ENCODE results near the gene AGFG2. TPM values are rescaled to one million over a fixed set of nuclear protein-coding genes. Genes with fewer than 3 reads are reported as not detected.
"Not testable (repeated sequence)": the region's sequence is repeated elsewhere in the genome, so short reads cannot be mapped to it uniquely, and the experiment has no call there.

The AGFG2 gene
- total RNA-seq, 1 donor from 2014 or later: 37.6 TPM

DNA sequence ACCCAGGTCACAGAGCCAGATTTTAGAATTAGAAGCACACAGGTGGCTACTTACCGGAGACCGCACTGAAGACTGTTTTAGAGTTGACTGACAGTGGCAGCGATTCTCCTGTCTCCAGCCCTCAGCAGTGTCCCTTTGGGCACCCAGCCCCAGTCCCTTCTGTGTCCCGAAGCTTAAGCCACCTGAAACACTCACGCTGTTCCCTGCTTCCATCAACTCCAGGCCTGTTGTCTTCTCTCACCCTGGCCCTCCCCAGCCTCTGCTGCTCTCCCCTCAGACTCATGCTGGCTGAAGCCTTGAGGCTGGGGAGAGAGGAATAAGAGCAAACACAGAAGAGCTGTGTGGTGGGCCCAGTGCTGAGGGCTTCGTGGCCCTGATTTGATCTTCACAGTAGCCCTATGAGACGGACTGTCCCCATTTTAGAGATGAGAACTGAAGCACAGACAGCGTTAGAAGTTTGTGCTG is 24.1 kb downstream of the AGFG2 start:
- intact Hi-C loops (cut with DNase I): no loop called here
- Histone ChIP-seq H3K36me3 (peaks cover 0 to 8% of the 10 kb centered on the region in 2 donors), H3K27ac (no peak overlapping the region), H3K27me3 (no peaks in the 10 kb centered on the region), H3K4me3 (no peak overlapping the region), H3K4me1 (peaks cover 12% of the 10 kb centered on the region), H3K9me3 (no peaks in the 10 kb centered on the region)
- no peak for TF ChIP-seq CTCF (IDR thresholded peaks at IDR 0.05)
- no peak for TF ChIP-seq POLR2A (IDR thresholded peaks at IDR 0.05)
- no peak for TF ChIP-seq POLR2AphosphoS5 (IDR thresholded peaks at IDR 0.05; ENCODE audit: insufficient read depth in 1 of 2, low read depth in 1 of 2)
- no peak for DNase-seq (ENCODE audit: extremely low spot score in 2 of 2)

DNA sequence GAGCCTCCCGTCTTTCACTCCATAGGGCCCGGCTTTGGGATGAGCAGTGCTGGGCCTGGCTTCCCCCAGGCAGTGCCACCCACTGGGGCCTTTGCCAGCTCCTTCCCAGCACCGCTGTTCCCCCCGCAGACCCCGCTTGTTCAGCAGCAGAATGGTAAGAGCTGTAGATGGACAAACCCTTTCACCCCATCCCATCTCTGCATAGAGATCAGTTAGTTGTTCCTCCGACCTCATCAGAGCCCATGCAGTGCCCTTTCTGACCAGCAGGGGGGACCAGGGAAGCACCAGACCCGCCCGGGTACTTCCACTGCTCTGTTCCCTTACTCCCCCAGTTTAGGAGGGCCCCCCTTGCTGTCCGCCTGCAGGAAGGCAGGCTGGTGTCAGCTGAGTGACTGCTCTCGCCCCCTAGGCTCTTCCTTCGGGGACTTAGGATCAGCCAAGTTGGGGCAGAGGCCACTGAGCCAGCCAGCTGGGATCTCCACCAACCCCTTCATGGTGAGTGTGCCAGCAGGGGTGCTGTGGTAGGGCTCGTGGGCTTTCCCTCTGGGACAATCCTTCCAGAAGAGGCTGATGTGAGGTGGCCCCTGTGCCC is 24.9 kb downstream of the AGFG2 start:
- Histone ChIP-seq H3K4me1 (peaks cover 13% of the 10 kb centered on the region), H3K36me3 (peaks cover 0 to 8% of the 10 kb centered on the region in 2 donors)
- intact Hi-C loops (cut with DNase I): no loop called here

DNA sequence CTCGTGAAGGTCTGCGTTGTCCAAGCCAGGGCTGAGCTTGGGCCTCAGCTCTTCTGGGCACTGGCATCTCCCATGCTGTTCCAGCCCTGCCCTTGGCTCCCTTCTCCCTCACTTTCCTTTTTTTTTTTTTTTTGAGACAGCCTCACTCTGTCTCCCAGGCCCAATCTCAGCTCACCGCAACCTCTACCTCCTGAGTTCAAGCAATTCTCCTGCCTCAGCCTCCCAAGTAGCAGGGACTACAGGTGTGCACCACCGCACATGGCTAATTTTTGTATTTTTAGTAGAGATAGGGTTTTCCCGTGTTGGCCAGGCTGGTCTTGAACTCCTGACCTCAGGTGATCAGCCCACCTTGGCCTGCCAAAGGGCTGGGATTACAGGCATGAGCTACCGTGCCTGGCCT is 25.4 kb downstream of the AGFG2 start:
- H3K27ac ChIP-seq; DNase-seq (ENCODE audit: extremely low spot score in 2 of 2); H3K36me3 ChIP-seq; H3K9me3 ChIP-seq; intact Hi-C loops (cut with DNase I); H3K27me3 ChIP-seq; H3K4me3 ChIP-seq: not testable (repeated sequence)
- peaks cover 18% of the 10 kb centered on the region for H3K4me1 ChIP-seq

More for the DNA sequence above, 24.9 kb downstream of the AGFG2 start:
- no peak for DNase-seq (ENCODE audit: extremely low spot score in 2 of 2)
- no peaks in the 10 kb centered on the region for H3K9me3 ChIP-seq
- peak in 1 of 2 donors; percentile 34 for TF ChIP-seq POLR2AphosphoS5 (IDR thresholded peaks at IDR 0.05; ENCODE audit: insufficient read depth in 1 of 2, low read depth in 1 of 2)
- no peak for TF ChIP-seq POLR2A (IDR thresholded peaks at IDR 0.05)
- TF ChIP-seq CTCF (IDR thresholded peaks at IDR 0.05): peak; percentile 91 to 97 (median 95)
- no peak overlapping the region for H3K27ac ChIP-seq
- H3K4me3 ChIP-seq: no peak overlapping the region
- no peaks in the 10 kb centered on the region for H3K27me3 ChIP-seq

DNA sequence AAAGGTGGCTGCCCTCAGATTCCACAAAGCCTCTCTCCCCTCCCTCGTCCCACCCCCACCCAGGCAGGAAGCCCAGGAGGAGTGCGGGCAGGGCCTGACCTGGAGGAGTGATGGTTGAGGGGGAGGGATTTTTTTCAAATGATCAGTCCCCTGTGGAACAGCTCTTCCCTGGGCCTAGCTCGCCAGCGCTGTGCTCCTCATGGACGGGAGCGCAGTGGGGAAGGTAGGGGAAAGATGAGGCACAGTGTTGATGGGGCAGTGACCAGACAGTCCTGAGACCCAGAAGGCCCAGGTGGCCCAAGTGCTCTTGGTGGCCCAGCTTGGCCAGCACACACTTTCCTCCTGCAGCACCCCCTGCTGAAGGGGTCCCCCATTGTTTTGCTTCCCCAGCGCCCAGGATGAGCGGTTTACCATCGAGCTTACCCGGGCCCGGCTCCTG is 26.1 kb downstream of the AGFG2 start:
- Histone ChIP-seq H3K4me3 (no peak overlapping the region), H3K4me1 (peaks cover 26% of the 10 kb centered on the region), H3K36me3 (peaks cover 0 to 8% of the 10 kb centered on the region in 2 donors), H3K27me3 (no peaks in the 10 kb centered on the region), H3K27ac (no peak overlapping the region), H3K9me3 (no peaks in the 10 kb centered on the region)
- no peak for DNase-seq (ENCODE audit: extremely low spot score in 2 of 2)
- TF ChIP-seq CTCF (IDR thresholded peaks at IDR 0.05) (no peak), POLR2A (IDR thresholded peaks at IDR 0.05) (no peak), POLR2AphosphoS5 (IDR thresholded peaks at IDR 0.05; ENCODE audit: insufficient read depth in 1 of 2, low read depth in 1 of 2) (no peak)
- intact Hi-C loops (cut with DNase I): loop anchor here (5.0 kb wide), 1 partner anchor 127 kb away; the partner anchor contains the start of gene GIGYF1

- H3K27ac ChIP-seq: no peak overlapping the region
- H3K27me3 ChIP-seq: no peaks in the 10 kb centered on the region
- no peak for DNase-seq (ENCODE audit: extremely low spot score in 2 of 2)
- TF ChIP-seq POLR2A (IDR thresholded peaks at IDR 0.05): no peak
- no peak for TF ChIP-seq CTCF (IDR thresholded peaks at IDR 0.05)
- TF ChIP-seq POLR2AphosphoS5 (IDR thresholded peaks at IDR 0.05; ENCODE audit: insufficient read depth in 1 of 2, low read depth in 1 of 2): no peak
- intact Hi-C loops (cut with DNase I): loop anchor here (5.0 kb wide), 1 partner anchor 126 kb away; the partner anchor contains the start of gene GIGYF1
- H3K9me3 ChIP-seq: no peaks in the 10 kb centered on the region
- peaks cover 31% of the 10 kb centered on the region for H3K4me1 ChIP-seq
- H3K36me3 ChIP-seq: peaks cover 0 to 8% of the 10 kb centered on the region in 2 donors
- no peak overlapping the region for H3K4me3 ChIP-seq
Observed at GRCh38 chr7:100566018-100566531, 27.1 kb downstream of the AGFG2 start.
